Tibial nerve (tissue), 4 donors: ENCODE results near the gene CEACAM1. TPM values are rescaled to one million over a fixed set of nuclear protein-coding genes. Genes with fewer than 3 reads are reported as not detected.
"Not testable (repeated sequence)": the region's sequence is repeated elsewhere in the genome, so short reads cannot be mapped to it uniquely, and the experiment has no call there.

ENCODE experiments used
- DNase-seq, 2 donors: peaks; one replicate each; pipeline ENCODE4 v3.0.0-alpha.2; 2019; ENCODE audit warnings: low spot score in 2 of 2
- H3K27ac ChIP-seq, 4 donors: fragments of 200-600 bp; sonication (generic) in 3 of 4; one replicate each; pipeline ENCODE4 v1.5.1; 2017 to 2019; ENCODE audit warnings: mild to moderate bottlenecking in 1 of 4
- H3K27me3 ChIP-seq, 2 donors: fragments of 200-600 bp; sonication (generic) in 1 of 2; one replicate each; pipeline versions ENCODE4 v1.5.1 to v1.6.0; 2017 to 2019
- H3K36me3 ChIP-seq, 3 donors: fragments of 200-600 bp; sonication (generic); one replicate each; pipeline ENCODE4 v1.5.1; 2018 to 2019
- H3K4me1 ChIP-seq, 4 donors: fragments of 200-600 bp; sonication (generic) in 3 of 4; one replicate each; pipeline ENCODE4 v1.5.1; 2017 to 2019
- H3K4me3 ChIP-seq, 4 donors: fragments of 200-600 bp; sonication (generic) in 3 of 4; one replicate each; pipeline ENCODE4 v1.5.1; 2017 to 2019; ENCODE audit warnings: mild to moderate bottlenecking in 1 of 4, moderate library complexity in 1 of 4
- H3K9me3 ChIP-seq, 4 donors: fragments of 200-600 bp; sonication (generic) in 3 of 4; one replicate each; pipeline ENCODE4 v1.5.1; 2017 to 2019
- CTCF ChIP-seq, 5 experiments: fragments of 200-600 bp in 3 of 5; fragments of 450-650 bp in 2 of 5; sonication (generic) in 3 of 5; IDR thresholded peaks; one replicate each; pipeline ENCODE4 v1.5.1; 2016 to 2019; ENCODE audit warnings: antibody characterized with exemption in 5 of 5, mild to moderate bottlenecking in 3 of 5, moderate library complexity in 2 of 5
- EP300 ChIP-seq, 2 donors: sonication (generic); formaldehyde crosslinking; IDR thresholded peaks; one replicate each; pipeline ENCODE4 v1.6.1; 2017; ENCODE audit warnings: antibody characterized with exemption in 2 of 2, mild to moderate bottlenecking in 1 of 2
- POLR2A ChIP-seq, 2 donors: fragments of 450-650 bp; IDR thresholded peaks; one replicate each; pipeline ENCODE4 v1.6.1; 2017; ENCODE audit warnings: antibody characterized with exemption in 2 of 2, mild to moderate bottlenecking in 2 of 2, moderate library complexity in 2 of 2
- WGBS, 2 donors: methylation state at CpG; one replicate each; pipeline ENCODE4 v1.1.5; 2018; 5-methylcytosine and 5-hydroxymethylcytosine counted together
- total RNA-seq, 4 donors: library from RNA; depleted of rRNA; stranded (reverse); fragments of >200 nt; gene quantifications; one replicate each; pipeline ENCODE4 v1.1.0, GENCODE V29; 2016

The CEACAM1 gene
- total RNA-seq, 4 donors from 2014 or later, result 0.66 TPM; not detected in 3

DNA sequence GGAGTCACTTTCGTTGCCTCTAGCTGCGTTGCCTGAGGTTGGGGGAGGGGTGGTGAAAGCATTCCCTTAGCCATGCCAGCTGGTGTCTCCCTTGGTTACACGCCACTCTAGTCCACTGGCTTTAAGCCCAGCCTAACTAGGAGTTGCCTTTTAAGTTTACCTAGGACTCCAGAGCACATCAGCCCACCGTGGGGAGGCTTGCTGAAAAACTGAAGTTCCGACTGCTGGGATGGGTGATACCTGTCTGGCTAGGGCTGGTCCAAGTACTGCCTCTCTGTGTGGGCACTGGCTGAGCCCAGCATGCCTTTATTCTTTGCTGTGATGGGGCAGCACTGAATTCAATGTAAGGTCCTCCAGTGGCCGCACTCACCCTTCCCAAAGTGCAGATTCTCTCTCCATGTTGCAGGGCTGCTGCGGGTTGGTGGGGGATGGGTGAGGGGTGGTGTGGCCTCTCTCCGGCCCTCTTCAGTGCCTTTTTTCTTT lies 11.8 kb upstream of the CEACAM1 start:
- H3K9me3 ChIP-seq, result peaks cover 0 to 8% (median 0%) of the 10 kb centered on the region in 4 donors
- no peak overlapping the region for H3K4me3 ChIP-seq
- no peaks in the 10 kb centered on the region for H3K4me1 ChIP-seq
- WGBS, 2 donors, result 54 to 66% methylated on average over 7 to 8 of the region's 8 CpGs
- H3K27me3 ChIP-seq, result no peaks in the 10 kb centered on the region
- no peak for DNase-seq
- TF ChIP-seq POLR2A (IDR thresholded peaks at IDR 0.05) (no peak), EP300 (IDR thresholded peaks at IDR 0.05) (no peak), CTCF (IDR thresholded peaks at IDR 0.05) (no peak)
- H3K36me3 ChIP-seq, result no peaks in the 10 kb centered on the region
- H3K27ac ChIP-seq, result no peak overlapping the region

DNA sequence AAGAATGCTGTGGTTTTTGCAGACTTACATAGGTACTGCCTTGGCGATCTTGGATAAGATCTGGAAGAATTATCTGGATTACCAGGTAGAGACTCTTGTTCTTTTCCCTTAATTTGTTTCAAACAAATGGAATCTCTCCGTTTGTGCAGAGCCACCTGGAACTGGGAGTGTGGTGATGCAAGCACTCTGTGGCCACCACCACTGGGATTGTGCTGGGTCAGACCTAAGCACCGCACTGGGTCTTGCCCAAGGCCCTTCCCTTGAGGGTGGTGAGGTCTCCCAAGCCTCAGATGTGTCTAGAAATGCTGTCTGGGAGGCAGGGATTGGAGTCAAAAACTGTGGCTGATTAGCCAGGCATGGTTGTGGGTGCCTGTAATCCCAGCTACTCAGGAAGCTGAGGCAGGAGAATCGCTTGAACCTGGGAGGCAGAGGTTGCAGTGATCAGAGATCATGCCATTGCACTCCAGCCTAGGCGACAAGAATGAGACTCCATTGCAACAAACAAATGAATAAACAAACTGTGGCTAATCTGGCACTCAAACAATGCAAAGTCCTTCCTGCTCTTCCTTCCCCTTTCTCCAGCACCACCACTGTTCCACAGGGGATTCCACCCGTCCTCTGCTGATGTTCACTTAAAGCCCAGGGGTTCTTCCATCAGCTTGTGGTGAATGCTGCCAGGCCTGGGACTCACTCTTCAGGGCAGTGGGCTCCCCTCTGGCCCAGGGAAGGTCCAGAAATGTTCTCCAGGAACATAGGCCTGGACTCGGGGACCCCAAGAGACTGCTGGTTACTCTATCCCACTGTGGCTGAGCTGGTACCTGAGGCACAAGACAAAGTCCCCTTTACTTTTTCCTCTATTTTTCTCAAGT lies 10.8 kb upstream of the CEACAM1 start:
- DNase-seq, result no peak

GRCh38 chr19:42535276-42535675 lies 7.0 kb upstream of the CEACAM1 start:
- H3K27ac ChIP-seq, H3K27me3 ChIP-seq, H3K9me3 ChIP-seq, H3K4me1 ChIP-seq, DNase-seq, H3K36me3 ChIP-seq, H3K4me3 ChIP-seq: not testable (repeated sequence)
- 29 to 40% methylated on average over 2 of the region's 2 CpGs for WGBS, 2 donors

More for the DNA sequence above, 10.8 kb upstream of the CEACAM1 start:
- no peak for TF ChIP-seq EP300 (IDR thresholded peaks at IDR 0.05)
- TF ChIP-seq POLR2A (IDR thresholded peaks at IDR 0.05), result no peak
- TF ChIP-seq CTCF (IDR thresholded peaks at IDR 0.05), result no peak
- H3K27ac ChIP-seq, result no peak overlapping the region
- WGBS, 2 donors, result 84 to 89% methylated on average over 6 to 7 of the region's 7 CpGs
- no peaks in the 10 kb centered on the region for H3K4me1 ChIP-seq
- peaks cover 0 to 8% (median 0%) of the 10 kb centered on the region in 4 donors for H3K9me3 ChIP-seq
- no peak overlapping the region for H3K4me3 ChIP-seq
- H3K27me3 ChIP-seq, result no peaks in the 10 kb centered on the region
- H3K36me3 ChIP-seq, result no peaks in the 10 kb centered on the region

DNA sequence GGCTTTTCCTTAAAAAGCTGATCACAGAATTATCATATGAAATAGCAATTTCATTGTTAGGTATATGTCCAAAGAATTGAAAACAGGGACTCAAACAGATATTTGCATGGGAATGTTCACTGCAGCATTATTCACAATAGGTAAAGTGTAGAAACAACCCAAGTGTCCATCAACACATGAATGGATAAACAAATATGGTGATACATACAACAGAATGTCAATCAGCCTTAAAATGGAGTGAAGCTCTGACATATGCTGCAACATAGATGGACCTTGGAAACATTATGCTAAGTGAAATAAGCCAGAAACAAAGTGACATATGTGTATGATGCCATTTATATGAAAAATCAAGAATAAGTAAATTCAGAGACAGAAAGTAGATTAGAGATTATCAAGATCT lies 6.1 kb upstream of the CEACAM1 start:
- no peak overlapping the region for H3K27ac ChIP-seq
- H3K36me3 ChIP-seq, result no peaks in the 10 kb centered on the region
- H3K4me3 ChIP-seq, result no peak overlapping the region
- DNase-seq, result no peak
- TF ChIP-seq CTCF (IDR thresholded peaks at IDR 0.05) (no peak), EP300 (IDR thresholded peaks at IDR 0.05) (no peak), POLR2A (IDR thresholded peaks at IDR 0.05) (no peak)
- H3K4me1 ChIP-seq, result no peaks in the 10 kb centered on the region
- peaks cover 0 to 8% (median 0%) of the 10 kb centered on the region in 4 donors for H3K9me3 ChIP-seq
- H3K27me3 ChIP-seq, result no peaks in the 10 kb centered on the region

- Histone ChIP-seq H3K27me3 (no peaks in the 10 kb centered on the region), H3K36me3 (no peaks in the 10 kb centered on the region), H3K27ac (no peak overlapping the region), H3K4me1 (peaks cover 0 to 13% (median 6%) of the 10 kb centered on the region in 4 donors), H3K4me3 (no peak overlapping the region), H3K9me3 (no peaks in the 10 kb centered on the region)
- 85 to 90% methylated on average over 2 of the region's 2 CpGs for WGBS, 2 donors
- DNase-seq, result no peak
- no peak for TF ChIP-seq EP300 (IDR thresholded peaks at IDR 0.05)
- TF ChIP-seq POLR2A (IDR thresholded peaks at IDR 0.05), result no peak
- no peak for TF ChIP-seq CTCF (IDR thresholded peaks at IDR 0.05)
These were observed 4.6 kb upstream of the CEACAM1 start for GRCh38 chr19:42532891-42533290.
